Measurements from ENCODE around the gene FRMPD1.
"Not testable (repeated sequence)": the region's sequence is repeated elsewhere in the genome, so short reads cannot be mapped to it uniquely, and the experiment has no call there.

The FRMPD1 gene

DNA sequence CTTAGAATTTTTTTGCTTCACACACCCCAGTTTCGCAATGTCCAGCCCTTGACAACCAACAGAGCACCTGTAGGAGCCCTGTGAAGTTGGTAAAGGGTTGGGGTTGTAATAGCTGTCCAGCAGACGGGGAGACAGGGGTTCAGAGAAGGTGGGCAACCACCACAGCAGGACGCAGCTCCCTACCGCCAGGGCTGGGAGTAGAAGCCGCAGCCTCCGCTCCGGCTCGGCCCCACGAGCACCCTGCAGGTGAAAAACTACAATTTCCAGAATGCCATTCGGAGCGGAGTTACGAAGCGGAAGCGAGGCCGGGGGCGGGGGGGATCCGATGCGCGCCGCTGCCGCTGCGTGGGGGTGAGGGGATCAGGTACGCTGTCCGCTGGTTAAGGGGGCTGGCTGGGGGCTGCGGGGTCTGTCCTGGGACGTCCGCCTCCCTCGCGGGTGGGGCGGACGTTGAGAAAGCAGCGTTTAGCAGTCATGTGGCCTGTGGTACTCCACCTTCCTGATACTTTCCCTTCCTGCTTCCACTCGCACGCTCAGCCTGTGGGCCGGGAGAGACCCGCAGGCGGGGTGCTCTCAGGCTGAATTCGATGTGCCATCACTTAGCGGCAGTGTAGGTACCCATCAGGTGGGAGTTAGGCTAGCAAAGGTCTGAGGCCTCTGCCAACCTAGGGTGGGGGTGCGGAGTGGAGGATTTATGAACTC lies 102.9 kb downstream of the FRMPD1 start, which contains the start of gene TRMT10B:
TSS of gene TRMT10B (plus strand) at position 317 of the 702 bp plus-strand sequence. CDS start 8,127 bp downstream, outside the sequence.
- DNase-seq (ENCODE audit: insufficient read length, low spot score) = peak; percentile 85

DNA sequence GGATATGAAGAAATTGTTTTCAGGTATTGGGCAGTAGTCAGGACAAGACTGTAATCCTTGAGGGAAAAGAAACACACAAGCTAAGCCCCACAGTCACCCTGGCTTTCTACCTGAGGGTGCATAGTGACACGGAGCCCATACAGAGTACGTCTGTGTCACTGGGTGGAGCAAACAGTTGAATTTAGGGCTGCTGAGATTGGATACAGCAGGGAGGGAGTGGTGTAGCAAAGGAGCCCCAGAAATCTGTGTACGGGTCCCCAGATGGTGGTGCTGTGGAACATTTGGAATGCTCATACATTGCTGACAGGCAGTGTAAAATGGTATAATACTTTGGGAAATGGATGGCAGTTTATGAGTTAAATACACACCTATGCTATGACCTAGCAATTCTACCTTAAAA lies 108.0 kb downstream of the FRMPD1 start:
- TF ChIP-seq POLR2AphosphoS5 (IDR thresholded peaks at IDR 0.05; ENCODE audit: low read depth, low read length) (no peak), SPI1 (IDR thresholded peaks at IDR 0.05; ENCODE audit: low read depth, low read length) (no peak), PAX5 (IDR thresholded peaks at IDR 0.05; ENCODE audit: insufficient read depth, low read length, severe bottlenecking) (no peak), POLR2A (IDR thresholded peaks at IDR 0.05; ENCODE audit: low read depth, low read length) (no peak), TAF1 (IDR thresholded peaks at IDR 0.05; ENCODE audit: low read depth, low read length) (no peak), POU2F2 (IDR thresholded peaks at IDR 0.05; ENCODE audit: low read depth, low read length) (no peak)
- DNase-seq (ENCODE audit: insufficient read length, low spot score) (no peak), FAIRE-seq (no peak)

More for the DNA sequence above, 102.9 kb downstream of the FRMPD1 start, which contains the start of gene TRMT10B:
- FAIRE-seq = peak; percentile 80
- TF ChIP-seq TAF1 (IDR thresholded peaks at IDR 0.05; ENCODE audit: low read depth, low read length) = no peak
- no peak for TF ChIP-seq POU2F2 (IDR thresholded peaks at IDR 0.05; ENCODE audit: low read depth, low read length)
- peak; percentile 57; the same call in 1 of the 2 replicates for TF ChIP-seq POLR2A (IDR thresholded peaks at IDR 0.05; ENCODE audit: low read depth, low read length)
- peak; percentile 57; the same call in 1 of the 2 replicates for TF ChIP-seq POLR2AphosphoS5 (IDR thresholded peaks at IDR 0.05; ENCODE audit: low read depth, low read length)
- no peak for TF ChIP-seq PAX5 (IDR thresholded peaks at IDR 0.05; ENCODE audit: insufficient read depth, low read length, severe bottlenecking)
- peak; percentile 2; the same call in 1 of the 2 replicates for TF ChIP-seq SPI1 (IDR thresholded peaks at IDR 0.05; ENCODE audit: low read depth, low read length)

DNA sequence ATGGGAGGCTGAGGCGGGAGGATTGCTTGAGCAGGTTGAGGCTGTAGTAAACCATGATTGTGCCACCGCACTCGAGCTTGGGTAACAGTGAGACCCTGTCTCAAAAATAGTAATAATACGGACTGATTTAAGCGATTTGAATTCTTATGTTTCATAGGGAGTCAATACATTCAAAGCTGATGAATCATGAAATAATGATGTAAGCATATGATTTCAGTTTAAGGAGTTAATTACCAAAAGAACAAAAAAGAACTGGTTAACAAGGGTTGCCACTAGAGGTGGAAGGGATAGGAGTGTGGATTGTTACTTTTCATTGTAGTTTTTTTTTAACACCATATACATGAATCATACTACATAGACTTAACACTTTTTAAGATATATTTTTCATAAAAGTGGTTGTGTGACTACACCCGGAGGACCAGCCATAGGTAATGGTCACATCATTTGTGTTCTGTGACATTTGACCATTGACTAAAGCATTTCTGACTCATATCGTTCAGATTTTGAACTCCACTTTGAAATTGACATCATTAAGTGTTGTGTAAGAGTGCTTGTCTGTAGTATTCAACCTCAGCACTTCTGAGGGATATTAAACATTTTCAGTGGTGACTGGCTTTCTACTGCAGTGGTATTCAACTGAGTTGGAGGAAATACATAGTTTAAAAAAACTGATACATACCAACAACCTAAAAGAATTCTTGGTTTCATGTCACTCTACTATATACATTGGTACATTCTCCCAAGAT lies 109.8 kb downstream of the FRMPD1 start:
- TF ChIP-seq TAF1 (IDR thresholded peaks at IDR 0.05; ENCODE audit: low read depth, low read length) = no peak
- no peak for TF ChIP-seq POLR2A (IDR thresholded peaks at IDR 0.05; ENCODE audit: low read depth, low read length)
- TF ChIP-seq POU2F2 (IDR thresholded peaks at IDR 0.05; ENCODE audit: low read depth, low read length) = no peak
- no peak for TF ChIP-seq SPI1 (IDR thresholded peaks at IDR 0.05; ENCODE audit: low read depth, low read length)
- no peak for TF ChIP-seq PAX5 (IDR thresholded peaks at IDR 0.05; ENCODE audit: insufficient read depth, low read length, severe bottlenecking)
- TF ChIP-seq POLR2AphosphoS5 (IDR thresholded peaks at IDR 0.05; ENCODE audit: low read depth, low read length) = no peak
- FAIRE-seq (no peak), DNase-seq (ENCODE audit: insufficient read length, low spot score) (no peak)

DNA sequence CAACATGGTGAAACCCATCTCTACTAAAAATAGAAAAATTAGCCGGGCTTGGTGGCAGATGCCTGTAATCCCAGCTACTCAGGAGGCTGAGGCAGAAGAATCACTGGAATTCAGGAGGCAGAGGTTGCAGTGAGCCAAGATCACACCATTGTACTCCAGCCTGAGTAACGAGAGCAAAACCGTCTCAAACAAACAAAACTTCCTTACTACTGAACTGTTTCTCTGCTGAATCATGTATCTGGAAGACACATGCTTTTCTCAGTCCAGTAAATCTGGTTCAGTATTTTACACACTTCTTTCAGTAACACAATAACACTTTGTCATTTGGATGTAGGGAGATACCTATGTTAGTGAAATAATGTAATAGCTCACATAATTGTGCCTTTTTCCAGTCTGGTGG lies 110.8 kb downstream of the FRMPD1 start:
- DNase-seq (ENCODE audit: insufficient read length, low spot score) (no peak), FAIRE-seq (no peak)
- TF ChIP-seq PAX5 (IDR thresholded peaks at IDR 0.05; ENCODE audit: insufficient read depth, low read length, severe bottlenecking) = no peak
- no peak for TF ChIP-seq SPI1 (IDR thresholded peaks at IDR 0.05; ENCODE audit: low read depth, low read length)
- no peak for TF ChIP-seq TAF1 (IDR thresholded peaks at IDR 0.05; ENCODE audit: low read depth, low read length)
- TF ChIP-seq POLR2A (IDR thresholded peaks at IDR 0.05; ENCODE audit: low read depth, low read length) = no peak
- TF ChIP-seq POLR2AphosphoS5 (IDR thresholded peaks at IDR 0.05; ENCODE audit: low read depth, low read length) = no peak
- TF ChIP-seq POU2F2 (IDR thresholded peaks at IDR 0.05; ENCODE audit: low read depth, low read length) = no peak

DNA sequence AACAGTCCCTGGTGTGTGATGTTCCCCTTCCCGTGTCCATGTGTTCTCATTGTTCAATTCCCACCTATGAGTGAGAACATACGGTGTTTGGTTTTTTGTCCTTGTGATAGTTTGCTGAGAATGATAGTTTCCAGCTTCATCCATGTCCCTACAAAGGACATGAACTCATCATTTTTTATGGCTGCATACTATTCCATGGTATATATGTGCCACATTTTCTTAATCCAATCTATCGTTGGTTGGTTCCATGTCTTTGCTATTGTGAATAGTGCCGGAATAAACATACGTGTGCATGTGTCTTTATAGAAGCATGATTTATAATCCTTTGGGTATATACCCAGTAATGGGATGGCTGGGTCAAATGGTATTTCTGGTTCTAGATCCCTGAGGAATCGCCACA lies 114.5 kb downstream of the FRMPD1 start:
- DNase-seq (ENCODE audit: insufficient read length, low spot score); FAIRE-seq: not testable (repeated sequence)

DNA sequence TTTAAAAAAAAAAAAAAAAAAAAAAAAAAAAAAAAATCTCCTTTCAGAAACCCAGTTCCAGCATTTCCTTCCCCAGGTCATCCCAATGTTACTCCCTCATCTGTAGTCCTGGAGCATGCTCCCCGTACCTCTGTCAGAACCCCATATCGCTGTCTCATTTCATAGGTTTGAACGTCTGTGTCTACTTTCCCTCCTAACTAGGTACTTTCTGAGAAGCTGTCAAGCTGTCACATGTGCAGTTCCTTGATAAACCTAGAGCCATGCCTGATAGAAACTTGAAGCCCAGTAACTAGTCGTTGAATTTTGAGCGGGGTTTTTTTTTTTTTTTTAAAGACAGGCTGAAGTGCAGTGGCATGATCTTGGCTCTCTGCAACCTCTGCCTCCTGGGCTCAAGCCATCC lies 118.6 kb downstream of the FRMPD1 start:
- no peak for TF ChIP-seq POLR2AphosphoS5 (IDR thresholded peaks at IDR 0.05; ENCODE audit: low read depth, low read length)
- no peak for TF ChIP-seq POLR2A (IDR thresholded peaks at IDR 0.05; ENCODE audit: low read depth, low read length)
- TF ChIP-seq PAX5 (IDR thresholded peaks at IDR 0.05; ENCODE audit: insufficient read depth, low read length, severe bottlenecking) = no peak
- no peak for TF ChIP-seq POU2F2 (IDR thresholded peaks at IDR 0.05; ENCODE audit: low read depth, low read length)
- DNase-seq (ENCODE audit: insufficient read length, low spot score) (no peak), FAIRE-seq (no peak)

DNA sequence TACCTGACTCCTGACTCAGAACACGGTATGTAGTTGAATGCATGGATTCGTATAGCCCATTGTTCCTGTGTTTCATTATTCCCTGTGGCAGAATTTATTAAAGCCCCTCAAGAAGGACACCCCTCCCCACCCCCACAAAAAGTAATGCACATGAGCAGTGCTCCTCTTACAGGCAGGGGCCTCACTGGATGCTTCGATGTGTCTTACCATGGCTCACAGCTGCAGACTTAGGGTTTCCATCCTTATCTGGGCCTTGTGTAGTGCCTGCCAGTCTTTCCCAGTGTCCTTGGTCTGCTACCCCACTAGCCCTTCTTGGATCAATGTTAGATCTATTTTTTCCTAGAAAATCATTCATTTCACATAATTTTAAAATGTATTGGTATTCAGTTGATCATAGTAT lies 119.2 kb downstream of the FRMPD1 start:
- TF ChIP-seq POLR2AphosphoS5 (IDR thresholded peaks at IDR 0.05; ENCODE audit: low read depth, low read length) = no peak
- TF ChIP-seq POU2F2 (IDR thresholded peaks at IDR 0.05; ENCODE audit: low read depth, low read length) = no peak
- no peak for TF ChIP-seq PAX5 (IDR thresholded peaks at IDR 0.05; ENCODE audit: insufficient read depth, low read length, severe bottlenecking)
- no peak for TF ChIP-seq TAF1 (IDR thresholded peaks at IDR 0.05; ENCODE audit: low read depth, low read length)
- no peak for TF ChIP-seq POLR2A (IDR thresholded peaks at IDR 0.05; ENCODE audit: low read depth, low read length)
- no peak for TF ChIP-seq SPI1 (IDR thresholded peaks at IDR 0.05; ENCODE audit: low read depth, low read length)
- no peak for DNase-seq (ENCODE audit: insufficient read length, low spot score)
- no peak for FAIRE-seq

DNA sequence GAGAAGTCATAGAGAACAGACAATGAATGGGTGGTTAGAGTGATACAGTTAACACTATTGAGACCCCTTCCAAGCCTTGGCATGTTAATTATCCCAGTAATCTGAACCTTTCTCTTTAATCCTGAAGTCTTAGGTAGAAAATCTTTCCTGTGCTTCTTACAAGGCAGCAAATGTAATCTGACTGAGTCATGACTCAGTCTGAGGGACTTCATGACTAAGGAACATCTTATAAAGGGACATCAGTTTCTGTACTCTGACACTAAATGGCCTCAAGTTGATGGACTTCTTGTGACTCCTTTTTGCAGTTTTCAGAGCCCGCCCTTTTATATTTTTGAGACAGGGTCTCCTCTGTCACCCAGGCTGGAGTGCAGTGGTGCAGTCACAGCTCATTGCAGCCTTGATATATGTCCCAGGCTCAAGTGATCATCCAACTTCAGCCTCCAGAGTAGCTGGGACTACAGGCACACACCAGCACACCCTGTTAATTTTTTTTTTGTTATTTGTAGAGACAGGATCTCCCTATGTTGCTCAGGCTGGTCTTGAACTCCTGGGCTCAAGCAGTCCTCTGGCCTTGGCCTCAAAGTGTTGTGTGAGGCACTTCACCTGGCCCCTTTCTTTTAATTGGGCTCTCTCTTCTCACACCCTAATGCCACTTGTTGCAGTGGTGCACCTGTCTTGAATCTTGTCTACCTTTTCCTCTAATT lies 124.6 kb downstream of the FRMPD1 start:
- FAIRE-seq (no peak), DNase-seq (ENCODE audit: insufficient read length, low spot score) (no peak)
- TF ChIP-seq POU2F2 (IDR thresholded peaks at IDR 0.05; ENCODE audit: low read depth, low read length) = no peak
- TF ChIP-seq SPI1 (IDR thresholded peaks at IDR 0.05; ENCODE audit: low read depth, low read length) = no peak
- peak; percentile 50 for TF ChIP-seq POLR2A (IDR thresholded peaks at IDR 0.05; ENCODE audit: low read depth, low read length)
- no peak for TF ChIP-seq PAX5 (IDR thresholded peaks at IDR 0.05; ENCODE audit: insufficient read depth, low read length, severe bottlenecking)
- TF ChIP-seq POLR2AphosphoS5 (IDR thresholded peaks at IDR 0.05; ENCODE audit: low read depth, low read length) = no peak
- TF ChIP-seq TAF1 (IDR thresholded peaks at IDR 0.05; ENCODE audit: low read depth, low read length) = no peak

DNA sequence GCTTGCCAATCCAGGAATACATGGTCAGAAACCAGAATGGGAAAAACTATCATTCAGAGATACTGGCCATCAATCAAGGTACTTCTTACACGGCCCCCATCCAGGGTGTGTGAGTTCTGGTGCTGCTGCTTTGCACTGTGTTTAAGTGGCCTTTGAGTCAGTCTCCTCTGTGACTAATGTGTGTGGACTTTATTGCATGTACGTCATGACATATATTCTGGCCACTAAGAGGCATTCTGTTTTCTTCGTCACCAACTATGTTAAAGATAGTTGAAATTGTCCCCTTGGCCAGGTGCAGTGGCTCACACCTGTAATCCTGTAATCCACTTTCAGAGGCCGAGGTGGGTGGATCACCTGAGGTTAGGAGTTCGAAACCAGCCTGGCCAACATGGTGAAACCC lies 125.6 kb downstream of the FRMPD1 start:
- no peak for TF ChIP-seq POU2F2 (IDR thresholded peaks at IDR 0.05; ENCODE audit: low read depth, low read length)
- DNase-seq (ENCODE audit: insufficient read length, low spot score) (no peak), FAIRE-seq (no peak)
